Fibroblast of skin of right quadriceps (primary cell): Measurements from ENCODE around the gene GPR151.

Experiments used
- DNase-seq: peaks from one replicate; pipeline ENCODE4 v3.0.0-alpha.2; 2013

GPR151 gene

GRCh38 chr5:146519554-146519953 is 3.6 kb upstream of the GPR151 start:
- no peak for DNase-seq

- DNase-seq, result no peak
Observed at GRCh38 chr5:146515473-146516150, 378 bp downstream of the GPR151 start.

GRCh38 chr5:146514575-146514974 is 1.4 kb downstream of the GPR151 start:
- no peak for DNase-seq

- no peak for DNase-seq
Observed at GRCh38 chr5:146513462-146513861, 2.5 kb downstream of the GPR151 start.

GRCh38 chr5:146510559-146511125 is 5.3 kb downstream of the GPR151 start:
- DNase-seq, result peak; percentile 39

GRCh38 chr5:146507428-146507827 is 8.6 kb downstream of the GPR151 start:
- DNase-seq, result no peak

- no peak for DNase-seq
Observed at GRCh38 chr5:146499680-146500079, 16.3 kb downstream of the GPR151 start.

GRCh38 chr5:146494656-146495055 is 21.3 kb downstream of the GPR151 start:
- DNase-seq, result no peak

GRCh38 chr5:146490089-146490843 is 25.7 kb downstream of the GPR151 start:
- DNase-seq, result no peak

- DNase-seq, result no peak
Observed at GRCh38 chr5:146484714-146485391, 31.1 kb downstream of the GPR151 start.

GRCh38 chr5:146482775-146483174 is 33.2 kb downstream of the GPR151 start:
- DNase-seq, result no peak

- DNase-seq, result no peak
Observed at GRCh38 chr5:146475906-146476305, 40.1 kb downstream of the GPR151 start.

- no peak for DNase-seq
Observed at GRCh38 chr5:146475190-146475780, 40.7 kb downstream of the GPR151 start.

GRCh38 chr5:146474065-146474464 is 41.9 kb downstream of the GPR151 start:
- no peak for DNase-seq

GRCh38 chr5:146467760-146468159 is 48.2 kb downstream of the GPR151 start:
- DNase-seq, result no peak

- no peak for DNase-seq
Observed at GRCh38 chr5:146466521-146467349, 49.3 kb downstream of the GPR151 start.

- no peak for DNase-seq
Observed at GRCh38 chr5:146463446-146463845, 52.5 kb downstream of the GPR151 start.
